Endothelial cell of umbilical vein (primary cell): ENCODE results near the gene RPL13. TPM values are rescaled to one million over a fixed set of nuclear protein-coding genes. Genes with fewer than 3 reads are reported as not detected.

Experiments
- BruUV-seq: library from RNA; stranded (reverse); fragments of 400-500 nt; replicated peaks from 2 replicates; lab custom pipeline; 2021; lab: Mats Ljungman, UMichigan
- CTCF ChIA-PET: fragments of 300-600, 350-600 bp; sonication (Branson Sonifier 250); formaldehyde crosslinking; loops from one replicate; lab custom pipeline; 2021; ENCODE audit warnings: antibody characterized with exemption, inconsistent platforms; lab: Charles Lee
- POLR2A ChIA-PET: fragments of 300-600, 350-600 bp; sonication (Branson Sonifier 250); formaldehyde crosslinking; loops from one replicate; lab custom pipeline; 2021; ENCODE audit warnings: antibody characterized with exemption, inconsistent platforms; lab: Charles Lee
- DNase-seq: peaks from one replicate; pipeline ENCODE4 v3.0.0-alpha.2; 2011; ENCODE audit warnings: low read depth, low spot score
- FAIRE-seq: peaks from 2 replicates; lab custom pipeline; 2011; peaks lifted over from hg19 to GRCh38; lab: Jason Lieb, UNC
- H2AFZ ChIP-seq: 2 replicates; pipeline ENCODE4 v1.6.0; 2012; ENCODE audit warnings: low read depth, low read length, control low read depth, inconsistent platforms
- H3K27ac ChIP-seq: 2 replicates; pipeline ENCODE4 v1.5.1; 2011; ENCODE audit warnings: low read depth, mild to moderate bottlenecking, control low read depth, low read length, moderate library complexity; ENCODE audit not compliant: insufficient read depth
- H3K27me3 ChIP-seq, 2 experiments: 2 replicates each; pipeline versions ENCODE4 v1.6.0 to v1.6.1; 2011; ENCODE audit warnings: low read length in 2 of 2, mixed read lengths in 1 of 2; ENCODE audit not compliant: control insufficient read depth in 2 of 2, insufficient read depth in 2 of 2
- H3K36me3 ChIP-seq, 2 experiments: 2 replicates in 1 of 2; 3 replicates in 1 of 2; pipeline ENCODE4 v1.5.1; 2011; ENCODE audit warnings: low read length in 2 of 2, mild to moderate bottlenecking in 1 of 2, moderate library complexity in 1 of 2; ENCODE audit not compliant: control insufficient read depth in 2 of 2, insufficient read depth in 2 of 2; ENCODE audit errors: extremely low read depth in 1 of 2
- H3K4me1 ChIP-seq: 3 replicates; pipeline ENCODE4 v1.5.1; 2011; ENCODE audit warnings: mild to moderate bottlenecking, low read length; ENCODE audit not compliant: control insufficient read depth, insufficient read depth; ENCODE audit errors: extremely low read depth
- H3K4me2 ChIP-seq: 2 replicates; pipeline ENCODE4 v1.6.1; 2011; ENCODE audit warnings: low read length, control low read depth, mixed read lengths; ENCODE audit not compliant: insufficient read depth
- H3K4me3 ChIP-seq, 3 experiments: fragments of 200-600 bp in 1 of 3; sonication (generic), shearing (Covaris generic) in 1 of 3; replicated peaks in 1 of 3; 2 replicates each; pipeline ENCODE4 v1.5.1; 2011 to 2016; ENCODE audit warnings: control low read depth in 3 of 3, low read length in 3 of 3, mild to moderate bottlenecking in 2 of 3, inconsistent platforms in 1 of 3, low read depth in 1 of 3, moderate library complexity in 1 of 3; ENCODE audit not compliant: insufficient read depth in 1 of 3
- H3K79me2 ChIP-seq: 2 replicates; pipeline ENCODE4 v1.6.0; 2012; ENCODE audit warnings: low read length, inconsistent platforms; ENCODE audit not compliant: control insufficient read depth, insufficient read depth
- H3K9ac ChIP-seq: replicated peaks from 2 replicates; pipeline ENCODE3; 2011; ENCODE audit warnings: low read length, control low read depth; ENCODE audit not compliant: insufficient read depth; ENCODE audit errors: extremely low read depth
- H3K9me1 ChIP-seq: replicated peaks from 3 replicates; pipeline ENCODE4 v1.6.0; 2011; ENCODE audit warnings: mild to moderate bottlenecking, low read length; ENCODE audit not compliant: control insufficient read depth, insufficient read depth; ENCODE audit errors: extremely low read depth
- H3K9me3 ChIP-seq: replicated peaks from 2 replicates; pipeline ENCODE4 v1.5.1; 2012; ENCODE audit warnings: low read length, inconsistent platforms; ENCODE audit not compliant: control insufficient read depth, insufficient read depth
- H4K20me1 ChIP-seq: replicated peaks from 2 replicates; pipeline ENCODE3; 2011; ENCODE audit warnings: mild to moderate bottlenecking, low read length; ENCODE audit not compliant: control insufficient read depth, insufficient read depth; ENCODE audit errors: extremely low read depth
- CTCF ChIP-seq, 2 donors: IDR thresholded peaks; 1 replicate in 1 of 2; 2 replicates in 1 of 2; pipeline ENCODE4 v1.5.1; 2011; ENCODE audit warnings: low read length in 2 of 2, mild to moderate bottlenecking in 2 of 2, moderate library complexity in 2 of 2, control low read depth in 1 of 2, inconsistent platforms in 1 of 2, low read depth in 1 of 2; ENCODE audit not compliant: insufficient read depth in 1 of 2; ENCODE audit errors: extremely low read depth in 1 of 2
- EZH2 ChIP-seq: IDR thresholded peaks from 2 replicates; pipeline ENCODE4 v1.6.1; 2012; ENCODE audit warnings: borderline replicate concordance, low read depth, mild to moderate bottlenecking, moderate library complexity, low read length, inconsistent platforms; ENCODE audit not compliant: severe bottlenecking
- FOS ChIP-seq: IDR thresholded peaks from 2 replicates; pipeline ENCODE4 v1.6.1; 2011; ENCODE audit warnings: mild to moderate bottlenecking, low read length, moderate library complexity, borderline replicate concordance; ENCODE audit not compliant: insufficient read depth
- GATA2 ChIP-seq: IDR thresholded peaks from 2 replicates; pipeline ENCODE4 v1.7.0; 2011; ENCODE audit warnings: low read depth, mild to moderate bottlenecking, moderate library complexity, mixed read lengths, low read length; ENCODE audit not compliant: insufficient read length, insufficient read depth
- JUN ChIP-seq: IDR thresholded peaks from 2 replicates; pipeline ENCODE4 v1.6.1; 2011; ENCODE audit warnings: borderline replicate concordance, low read depth; ENCODE audit not compliant: insufficient read length, insufficient read depth
- MAX ChIP-seq: IDR thresholded peaks from 2 replicates; pipeline ENCODE4 v1.6.1; 2011; ENCODE audit not compliant: insufficient read depth, insufficient read length
- MYC ChIP-seq: IDR thresholded peaks from one replicate; pipeline ENCODE4 v1.6.1; 2011; ENCODE audit warnings: mild to moderate bottlenecking, low read depth, low read length
- POLR2A ChIP-seq: IDR thresholded peaks from 2 replicates; pipeline ENCODE4 v1.6.1; 2012; ENCODE audit warnings: low read depth, mild to moderate bottlenecking, control low read depth, low read length
- POLR2AphosphoS5 ChIP-seq: IDR thresholded peaks from 2 replicates; pipeline ENCODE4 v1.6.1; 2012; ENCODE audit warnings: low read depth, mild to moderate bottlenecking, control low read depth, low read length, moderate library complexity; ENCODE audit not compliant: insufficient read depth
- dilution Hi-C: fragments of 300-500 bp; cut with MboI; formaldehyde crosslinking; loops from one replicate; pipeline ENCODE4 v1.15.0; 2019; ENCODE audit warnings: low sequenced_read_pairs; ENCODE audit not compliant: extremely low pct_ligation_motif_present
- intact Hi-C: fragments of 100-400 bp; cut with micrococcal nuclease; formaldehyde crosslinking; loops from one replicate; pipeline ENCODE4 v1.10.0; 2022
- polyA plus RNA-seq, 4 experiments: library from polyadenylated mRNA; depleted of rRNA in 3 of 4; stranded (reverse) in 3 of 4; unstranded in 1 of 4; fragments of >200 nt; gene quantifications; 2 replicates each; pipeline versions ENCODE4 v1.2.1 to v1.2.3, GENCODE V29; 2011 to 2012; ENCODE audit warnings: missing spikeins in 1 of 4
- total RNA-seq: library from RNA; stranded (reverse); gene quantifications from 2 replicates; pipeline ENCODE4 v1.2.3, GENCODE V29; 2021

RPL13 gene
- total and polyA plus RNA-seq, 2 donors (not counting 3 experiments of a cell fraction or from before 2014, with no cell fraction given): 1,463 to 5,670 TPM

GRCh38 chr16:89572073-89572484 is 11.6 kb downstream of the RPL13 start:
- ChIA-PET CTCF (no interaction called here), POLR2A (no interaction called here)
- peaks cover 0 to 1% of the 10 kb centered on the region in 2 experiments for H3K27me3 ChIP-seq
- no peaks in the 10 kb centered on the region for H3K36me3 ChIP-seq
- DNase-seq (no peak), FAIRE-seq (no peak)
- no peak overlapping the region for H3K4me3 ChIP-seq
- no peak overlapping the region for H3K4me2 ChIP-seq
- H3K9me1 ChIP-seq: no peaks in the 10 kb centered on the region
- no peak overlapping the region for H3K27ac ChIP-seq
- no peaks in the 10 kb centered on the region for H4K20me1 ChIP-seq
- intact Hi-C loops: loop anchor here (10.0 kb wide), 1 partner anchor 153 kb away; the partner anchor contains the start of genes VPS9D1 and ZNF276
- H3K4me1 ChIP-seq: peaks cover 9% of the 10 kb centered on the region
- H3K9me3 ChIP-seq: no peaks in the 10 kb centered on the region
- dilution Hi-C loops: no loop called here
- no peak for TF ChIP-seq MAX
- no peak for TF ChIP-seq EZH2
- TF ChIP-seq GATA2: no peak
- no peak for TF ChIP-seq JUN
- no peak for TF ChIP-seq MYC
- no peak for TF ChIP-seq POLR2AphosphoS5
- no peak for TF ChIP-seq CTCF (IDR thresholded peaks at IDR 0.05; ENCODE audit: extremely low read depth in 1 of 2, insufficient read depth in 1 of 2, low read depth in 1 of 2, low read length in 2 of 2)
- TF ChIP-seq FOS: no peak
- TF ChIP-seq POLR2A: no peak
- BruUV-seq: no TSS peak
- H2AFZ ChIP-seq: no peak overlapping the region
- no peak overlapping the region for H3K9ac ChIP-seq
- H3K79me2 ChIP-seq: no peaks in the 10 kb centered on the region
